HG03432 (cell line): ENCODE results near the gene ABCC1.
"Not testable (repeated sequence)": the region's sequence is repeated elsewhere in the genome, so short reads cannot be mapped to it uniquely, and the experiment has no call there.

Source experiments
- ATAC-seq: cut with Tn5 transposase; IDR thresholded peaks from one replicate; pipeline ENCODE4 v1.9.1; 2021; ENCODE audit warnings: mild to moderate bottlenecking, moderate library complexity; ENCODE audit not compliant: unreplicated experiment

ABCC1 gene

DNA sequence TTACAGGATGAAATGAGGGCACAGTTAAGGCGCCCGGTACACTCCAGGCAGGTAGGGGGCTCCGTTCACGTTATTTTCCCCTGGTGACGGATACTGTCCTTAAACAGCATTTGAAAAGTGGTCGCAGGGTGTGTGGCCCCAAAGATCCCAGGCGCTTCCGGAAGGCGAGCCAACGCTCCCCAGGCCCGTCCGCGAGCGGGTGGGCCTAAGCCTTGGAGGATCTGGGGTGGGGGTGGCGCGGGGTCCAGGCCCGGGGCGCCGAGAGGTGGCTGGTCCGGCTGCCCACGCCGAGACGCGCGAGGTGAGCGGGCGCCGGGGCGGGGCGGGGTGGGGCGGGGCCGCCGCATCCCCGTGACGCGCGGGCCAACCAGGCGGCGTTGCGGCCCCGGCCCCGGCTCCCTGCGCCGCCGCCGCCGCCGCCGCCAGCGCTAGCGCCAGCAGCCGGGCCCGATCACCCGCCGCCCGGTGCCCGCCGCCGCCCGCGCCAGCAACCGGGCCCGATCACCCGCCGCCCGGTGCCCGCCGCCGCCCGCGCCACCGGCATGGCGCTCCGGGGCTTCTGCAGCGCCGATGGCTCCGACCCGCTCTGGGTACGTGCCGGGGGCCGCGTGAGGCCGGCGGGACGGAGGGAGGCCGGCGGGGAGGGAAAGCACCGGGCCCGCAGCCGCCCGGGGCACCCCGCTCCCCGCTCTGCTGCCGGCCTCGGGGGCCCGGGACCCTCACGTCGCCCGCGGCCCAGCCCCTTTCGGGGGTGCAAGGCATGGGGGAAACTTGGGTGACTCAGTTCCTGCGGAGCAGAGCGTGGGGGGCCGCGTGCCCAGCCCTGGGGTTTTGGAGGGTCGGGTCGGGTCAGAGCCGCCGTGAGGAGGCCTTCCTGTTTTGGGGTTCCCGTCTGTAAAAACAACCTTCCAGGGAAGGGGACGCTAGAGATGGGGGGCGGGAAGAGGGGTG lies at the start of gene ABCC1:
TSS of gene ABCC1 (plus strand) at position 407 of the 951 bp plus-strand sequence. CDS start at position 543, 136 bp downstream.
- ATAC-seq: peak; percentile 81

DNA sequence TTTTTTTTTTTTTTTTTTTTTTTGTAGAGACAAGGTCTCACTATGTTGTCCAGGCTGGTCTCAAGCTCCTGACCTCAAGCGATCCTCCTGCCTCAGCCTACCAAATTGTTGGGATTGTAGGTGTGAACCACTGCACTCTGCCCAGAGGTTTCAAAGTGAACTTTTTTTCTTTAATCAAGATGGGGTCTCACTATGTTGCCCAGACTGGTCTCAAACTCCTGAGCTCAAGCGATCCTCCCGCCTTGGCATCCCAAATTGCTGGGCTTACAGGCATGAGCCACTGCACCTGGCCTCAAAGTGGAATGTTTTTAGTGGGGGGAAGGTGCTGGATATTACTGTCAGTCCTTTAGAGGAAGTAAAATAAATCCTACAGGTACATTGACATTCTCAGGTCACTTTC lies 49.1 kb upstream of the ABCC1 start:
- ATAC-seq: no peak

DNA sequence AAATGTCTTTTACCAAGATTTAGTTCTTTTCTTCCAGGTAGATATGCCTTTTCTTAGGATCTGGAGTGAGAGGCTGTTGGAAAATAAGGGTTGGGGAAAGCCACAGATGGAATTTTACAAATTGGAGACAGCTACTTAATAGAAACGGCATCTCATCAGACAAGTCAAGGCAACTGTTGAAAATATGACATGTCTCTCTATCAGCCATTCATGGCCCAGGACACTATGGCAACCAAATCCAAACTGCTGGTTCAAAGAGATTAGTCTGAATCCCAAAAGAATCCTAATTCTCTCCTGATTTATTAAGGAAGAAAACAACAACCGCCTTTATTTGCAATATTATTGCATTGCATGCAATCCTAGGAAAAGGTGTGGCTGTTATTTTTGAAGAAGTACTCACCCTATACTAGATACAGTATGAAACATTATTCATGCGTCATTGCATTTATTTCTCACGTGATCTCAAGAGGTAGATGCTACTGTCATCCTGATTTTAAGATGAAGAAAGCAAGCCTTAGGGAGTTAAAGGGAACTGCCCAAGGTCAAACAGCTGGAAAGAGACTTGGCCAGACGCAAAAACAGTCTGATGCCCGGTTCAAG lies 48.4 kb upstream of the ABCC1 start:
- ATAC-seq: no peak

DNA sequence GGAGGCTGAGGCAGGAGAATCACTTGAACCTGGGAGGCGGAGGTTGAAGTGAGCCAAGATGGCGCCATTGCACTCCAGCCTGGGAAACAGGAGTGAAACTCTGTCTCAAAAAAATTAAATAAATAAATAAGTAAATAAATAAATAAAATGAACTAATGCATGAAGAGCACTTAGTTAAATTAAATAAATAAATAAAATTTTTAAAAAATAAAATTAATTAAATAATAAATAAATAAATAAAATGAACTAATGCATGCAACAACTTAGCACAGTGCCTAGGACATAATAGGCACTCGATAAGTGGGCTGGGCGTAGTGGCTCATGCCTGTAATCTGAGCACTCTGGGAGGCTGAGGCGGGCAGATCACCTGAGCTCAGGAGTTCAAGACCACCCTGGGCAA lies 45.5 kb upstream of the ABCC1 start:
- no peak for ATAC-seq

DNA sequence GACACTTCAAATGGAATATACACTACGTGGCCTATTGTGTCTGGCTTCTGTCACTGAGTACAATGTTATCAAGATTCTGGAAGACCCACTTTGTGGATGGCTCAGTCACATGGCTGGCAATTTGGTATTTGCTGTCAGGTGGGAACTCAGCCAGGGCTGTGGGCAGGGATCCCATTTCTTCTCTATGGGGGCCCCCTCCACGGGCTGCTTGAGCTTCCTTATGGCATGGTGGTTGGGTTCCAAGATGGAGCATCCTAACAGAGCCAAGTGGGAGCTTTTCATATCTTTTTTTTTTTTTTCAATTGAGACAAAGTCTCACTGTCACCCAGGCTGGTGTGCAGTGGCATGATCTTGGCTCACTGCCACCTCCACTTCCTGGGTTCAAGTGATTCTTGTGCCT lies 43.0 kb upstream of the ABCC1 start:
- ATAC-seq: no peak

DNA sequence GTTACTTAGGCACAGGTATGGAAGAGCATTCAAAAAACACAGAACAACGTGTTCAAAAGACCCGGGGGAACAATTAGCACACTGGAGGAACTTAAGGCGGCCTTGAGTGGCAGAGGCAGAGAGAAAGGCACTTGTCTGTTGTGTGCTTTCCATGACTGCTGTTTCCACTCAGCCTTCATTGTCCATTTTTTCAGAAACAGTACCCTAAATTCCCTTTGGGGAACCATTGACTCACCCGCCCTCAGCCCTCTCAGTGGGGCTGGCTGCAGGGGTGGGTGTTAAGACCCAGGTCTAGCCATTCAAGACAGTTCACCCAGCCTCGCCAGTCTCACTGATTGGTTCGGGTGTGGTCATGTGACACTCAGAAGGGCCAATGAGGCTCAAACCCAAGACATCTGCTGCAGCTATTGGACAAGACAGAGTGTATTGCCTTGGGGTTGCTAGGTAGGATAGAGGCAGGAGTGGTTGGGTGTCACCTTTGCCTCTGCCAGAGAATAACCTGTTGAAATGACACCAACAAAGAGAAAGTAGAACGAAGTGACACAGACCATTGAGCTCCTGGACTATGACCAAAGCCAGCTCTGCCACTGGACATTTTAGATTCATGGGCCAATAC lies 41.4 kb upstream of the ABCC1 start:
- peak; percentile 100 for ATAC-seq

DNA sequence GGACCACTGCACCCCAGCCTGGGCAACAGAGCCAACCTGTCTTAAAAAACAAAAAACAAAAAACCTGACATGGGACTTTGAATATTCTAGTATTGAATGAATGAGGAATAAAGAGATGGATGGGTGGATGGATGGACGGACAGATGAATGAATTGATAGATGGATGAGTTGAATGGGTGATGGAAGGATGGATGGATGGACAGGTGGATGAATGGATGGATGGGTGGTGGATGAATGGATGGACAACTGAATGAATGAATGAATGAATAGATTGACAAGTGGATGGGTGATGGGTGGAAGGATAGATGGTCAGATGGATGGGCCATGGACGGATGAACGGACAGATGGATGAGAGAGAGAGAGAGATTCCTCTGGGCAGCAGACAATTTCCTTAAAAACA lies 38.2 kb upstream of the ABCC1 start:
- no peak for ATAC-seq

DNA sequence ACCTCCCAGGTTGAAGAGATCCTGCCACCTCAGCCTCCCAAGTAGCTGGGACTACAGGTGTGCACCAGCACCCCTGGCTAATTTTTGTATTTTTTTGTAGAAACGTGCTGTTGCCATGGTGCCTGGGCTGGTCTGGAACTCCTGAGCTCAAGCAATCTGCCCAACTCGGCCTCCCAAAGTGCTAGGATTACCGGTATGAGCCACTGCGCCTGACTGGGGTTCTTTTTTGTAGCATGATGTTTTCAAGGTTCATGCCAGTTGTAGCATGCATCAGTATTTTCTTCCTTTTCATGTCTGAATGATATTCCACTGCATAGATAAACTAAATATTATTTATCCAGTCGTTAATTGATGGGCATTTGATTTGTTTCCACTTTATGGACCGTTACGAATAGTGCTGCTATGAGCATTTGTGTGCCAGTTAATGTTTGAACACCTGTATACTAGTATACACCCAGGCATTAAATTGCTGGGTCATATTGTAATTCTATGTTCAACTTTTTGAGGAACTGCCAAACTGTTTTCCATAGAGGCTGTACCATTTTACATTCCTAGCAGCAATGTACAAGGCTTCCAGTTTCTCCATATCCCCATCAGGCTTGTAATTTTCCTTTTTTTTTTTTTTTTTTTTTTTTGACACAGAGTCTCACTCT lies 36.2 kb upstream of the ABCC1 start:
- no peak for ATAC-seq

DNA sequence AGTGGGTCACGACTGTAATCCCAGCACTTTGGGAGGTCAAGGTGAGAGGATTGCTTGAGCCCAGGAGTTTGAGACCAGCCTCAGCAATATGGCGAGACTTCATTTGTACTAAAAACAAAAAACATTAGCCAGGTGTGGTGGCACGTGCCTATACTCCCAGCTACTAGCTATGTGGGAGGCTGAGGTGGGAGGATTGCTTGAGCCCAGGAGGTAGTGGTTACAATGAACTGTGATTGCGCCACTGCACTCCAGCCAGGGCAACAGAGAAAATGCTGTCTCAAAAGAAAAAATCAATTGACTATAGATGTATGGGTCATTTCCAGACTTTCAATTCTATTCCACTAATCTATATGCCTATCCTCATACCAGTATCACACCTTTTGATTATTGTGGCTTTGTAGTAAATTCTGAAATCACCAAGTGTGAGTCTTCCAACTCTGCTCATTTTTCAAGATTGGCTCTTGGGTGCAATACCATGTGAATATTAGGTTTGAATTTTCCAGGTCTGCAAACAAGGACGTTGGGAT lies 33.8 kb upstream of the ABCC1 start:
- ATAC-seq: no peak

DNA sequence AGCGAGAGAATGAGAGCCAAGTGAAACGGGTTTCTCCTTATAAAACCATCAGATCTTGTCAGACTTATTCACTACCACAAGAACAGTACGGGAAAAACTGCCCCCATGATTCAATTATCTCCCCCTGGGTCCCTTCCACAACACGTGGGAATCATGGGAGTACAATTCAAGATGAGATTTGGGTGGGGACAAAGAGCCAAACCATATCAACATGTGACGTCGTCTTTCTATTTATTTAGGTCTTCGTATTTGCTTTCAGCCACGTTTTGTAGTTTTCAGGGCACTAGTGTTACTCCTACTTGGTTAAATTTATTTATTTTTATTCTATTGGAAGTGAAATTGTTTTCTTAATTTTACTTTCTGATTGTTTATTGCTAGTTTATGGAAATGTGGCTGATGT lies 33.1 kb upstream of the ABCC1 start:
- no peak for ATAC-seq

DNA sequence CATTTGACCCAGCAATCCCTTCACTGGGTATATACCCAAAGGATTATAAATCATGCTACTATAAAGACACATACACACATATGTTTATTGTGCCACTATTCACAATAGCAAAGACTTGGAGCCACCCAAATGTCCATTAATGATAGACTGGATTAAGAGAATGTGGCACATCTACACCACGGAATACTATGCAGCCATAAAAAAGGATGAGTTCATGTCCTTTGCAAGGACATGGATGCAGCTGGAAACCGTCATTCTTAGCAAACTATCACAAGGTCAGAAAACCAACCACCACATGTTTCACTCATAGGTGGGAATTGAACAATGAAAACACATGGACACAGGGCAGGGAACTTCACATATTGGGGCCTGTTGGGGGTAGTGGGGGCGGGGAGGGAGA lies 31.1 kb upstream of the ABCC1 start:
- ATAC-seq: not testable (repeated sequence)

DNA sequence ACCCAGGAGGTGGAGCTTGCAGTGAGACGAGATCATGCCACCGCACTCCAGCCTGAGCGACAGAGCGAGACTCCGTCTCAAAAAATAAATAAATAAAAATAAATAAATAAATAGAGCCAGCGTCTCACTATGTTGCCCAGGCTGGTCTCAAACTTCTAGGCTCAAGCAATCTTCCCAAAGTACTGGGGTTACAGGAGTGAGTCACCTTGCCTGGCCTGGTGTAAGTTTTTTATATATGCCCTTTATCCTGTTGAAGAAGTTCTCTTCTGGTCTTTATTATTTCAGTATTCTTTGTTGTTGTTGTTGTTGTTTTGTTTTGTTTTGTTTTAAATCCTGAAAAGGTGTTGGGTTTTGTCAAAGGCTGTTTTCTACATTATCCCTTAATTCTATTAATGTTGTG lies 30.1 kb upstream of the ABCC1 start:
- ATAC-seq: no peak

DNA sequence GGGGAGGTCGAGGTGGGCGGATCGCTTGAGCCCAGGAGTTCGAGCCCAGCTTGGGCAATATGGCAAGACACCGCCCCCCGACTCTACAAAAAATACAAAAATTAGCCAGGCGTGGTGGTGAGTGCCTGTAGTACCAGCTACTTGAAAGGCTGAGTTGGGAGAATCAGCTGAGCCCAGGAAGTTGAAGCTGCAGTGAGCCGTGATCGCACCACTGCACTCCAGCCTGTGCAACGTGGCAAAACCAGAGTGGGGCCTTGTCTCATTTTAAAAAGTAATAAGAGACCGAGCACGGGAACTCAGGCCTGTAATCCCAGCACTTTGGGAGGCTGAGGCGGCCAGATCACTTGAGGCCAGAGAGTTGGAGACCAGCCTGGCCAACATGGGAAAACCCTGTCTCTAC lies 24.4 kb upstream of the ABCC1 start:
- no peak for ATAC-seq

DNA sequence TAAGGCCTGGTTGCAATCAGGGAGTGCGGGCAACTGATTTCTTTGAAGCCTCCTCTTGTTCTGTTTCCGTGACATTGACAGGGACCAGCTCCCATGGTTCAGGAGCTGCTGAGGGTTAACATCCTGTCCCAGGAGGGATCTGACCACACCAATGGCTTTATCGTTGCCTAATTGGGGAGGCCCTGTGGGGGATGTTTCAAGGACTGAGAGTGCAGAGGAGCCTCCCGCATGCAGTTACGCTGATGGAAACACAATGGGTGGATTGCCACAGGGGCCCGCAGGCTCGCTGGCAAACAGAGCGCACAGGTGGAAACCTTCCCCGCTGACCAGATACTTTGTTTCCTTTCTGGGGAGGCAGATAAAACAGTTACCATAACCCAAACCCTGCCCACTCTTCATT lies 23.8 kb upstream of the ABCC1 start:
- ATAC-seq: no peak

DNA sequence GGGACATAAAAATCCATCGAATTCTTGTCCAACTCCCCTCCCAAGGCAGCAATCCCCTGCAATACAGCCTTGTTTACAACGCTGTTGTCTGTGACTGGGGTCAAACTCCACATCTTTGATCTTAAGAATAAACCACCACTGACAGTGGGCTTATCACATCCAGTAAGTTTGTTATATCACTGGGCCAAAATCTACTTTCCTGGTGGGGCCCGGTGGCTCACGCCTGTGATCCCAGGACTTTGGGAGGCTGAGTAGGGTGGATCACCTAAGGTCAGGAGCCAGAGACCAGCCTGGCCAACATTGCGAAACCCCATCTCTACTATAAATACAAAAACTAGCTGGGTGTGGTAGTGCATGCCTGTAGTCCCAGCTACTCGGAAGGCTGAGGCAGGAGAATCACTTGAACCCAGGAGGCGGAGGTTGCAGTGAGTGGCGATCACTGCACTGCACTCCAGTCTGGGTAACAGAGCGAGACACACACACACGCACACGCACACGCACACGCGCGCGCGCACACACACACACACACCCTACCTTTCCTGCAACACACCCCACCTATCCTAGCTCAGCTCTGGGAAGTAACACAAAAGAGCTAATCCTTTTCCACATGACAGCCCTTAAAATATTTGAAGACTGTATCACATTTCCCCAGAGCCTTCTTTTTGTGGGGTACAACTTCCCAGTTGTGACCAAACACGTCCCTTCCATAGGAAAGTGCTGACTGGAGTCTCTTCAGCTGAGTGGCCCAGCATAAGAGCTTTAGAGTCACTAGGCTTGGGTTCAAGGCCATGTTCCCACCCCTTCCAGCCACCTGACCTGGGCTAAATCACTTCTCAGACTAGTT lies 20.9 kb upstream of the ABCC1 start:
- ATAC-seq: no peak

DNA sequence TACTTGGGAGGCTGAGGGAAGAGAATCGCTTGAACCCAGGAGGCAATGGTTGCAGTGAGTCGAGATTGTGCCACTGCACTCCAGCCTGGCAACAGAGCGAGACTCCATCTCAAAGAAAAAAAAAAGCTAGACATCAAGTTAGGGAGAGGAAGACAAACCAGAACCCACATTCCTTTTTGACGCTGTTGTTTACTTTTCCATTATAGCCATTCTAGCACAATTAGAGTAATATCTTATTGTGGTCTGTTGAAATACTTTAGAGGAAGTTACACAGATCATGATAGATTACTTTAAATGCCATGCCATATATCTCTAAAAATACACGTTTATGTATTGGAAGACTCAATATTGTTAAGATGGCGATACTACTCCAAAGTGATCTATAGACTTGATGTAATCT lies 16.5 kb upstream of the ABCC1 start:
- no peak for ATAC-seq

DNA sequence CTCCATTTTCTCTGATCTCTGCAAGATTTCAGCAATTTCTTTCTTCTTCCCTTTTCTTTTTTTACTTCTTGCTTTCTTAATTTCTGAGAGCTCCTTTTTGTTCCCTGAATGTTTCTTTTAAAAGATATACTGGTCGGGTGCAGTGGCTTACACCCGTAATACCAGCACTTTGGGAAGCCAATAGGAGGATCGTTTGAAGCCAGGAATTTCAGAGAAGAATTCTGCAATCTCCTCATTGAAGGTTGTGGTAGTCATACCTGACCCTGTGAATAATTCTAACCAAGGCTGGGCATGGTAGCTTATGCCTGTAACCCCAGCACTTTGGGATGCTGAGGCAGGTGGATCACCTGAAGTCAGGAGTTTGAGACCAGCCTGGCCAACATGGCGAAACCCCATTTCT lies 15.6 kb upstream of the ABCC1 start:
- no peak for ATAC-seq

DNA sequence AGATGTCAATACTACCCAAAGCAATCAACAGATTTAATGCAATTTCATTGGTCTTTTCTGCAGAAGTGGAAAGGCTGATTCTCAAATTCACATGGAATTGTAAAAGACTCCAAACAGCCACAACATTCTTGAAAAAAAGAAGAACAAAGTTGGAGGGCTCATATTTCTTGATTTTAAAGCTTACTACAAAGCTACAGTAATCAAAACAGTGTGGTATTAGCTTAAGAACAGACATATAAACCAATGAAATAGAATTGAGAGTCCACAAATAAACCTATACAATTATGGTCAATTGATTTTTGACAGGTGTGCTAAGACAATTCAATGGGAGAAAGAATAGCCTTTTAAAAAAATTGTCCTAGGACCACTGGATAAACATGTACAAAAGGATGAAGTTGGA lies 14.4 kb upstream of the ABCC1 start:
- ATAC-seq: no peak

DNA sequence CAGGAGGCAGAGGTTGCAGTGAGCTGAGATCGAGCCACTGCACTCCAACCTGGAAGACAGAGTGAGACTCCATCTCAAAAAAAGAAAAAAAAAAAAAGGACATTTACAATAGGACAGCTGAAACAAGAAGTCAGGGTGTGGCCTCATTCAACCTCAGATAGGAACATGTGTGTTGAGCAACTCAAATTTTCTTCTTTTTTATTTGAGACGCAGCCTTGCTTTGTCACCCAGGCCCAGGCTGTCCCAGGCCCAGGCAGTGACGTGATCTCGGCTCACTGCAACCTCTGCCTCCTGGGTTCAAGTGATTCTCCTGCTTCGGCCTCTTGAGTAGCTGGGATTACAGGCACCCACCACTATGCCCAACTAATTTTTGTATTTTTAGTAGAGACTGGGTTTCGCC lies 12.6 kb upstream of the ABCC1 start:
- ATAC-seq: not testable (repeated sequence)

DNA sequence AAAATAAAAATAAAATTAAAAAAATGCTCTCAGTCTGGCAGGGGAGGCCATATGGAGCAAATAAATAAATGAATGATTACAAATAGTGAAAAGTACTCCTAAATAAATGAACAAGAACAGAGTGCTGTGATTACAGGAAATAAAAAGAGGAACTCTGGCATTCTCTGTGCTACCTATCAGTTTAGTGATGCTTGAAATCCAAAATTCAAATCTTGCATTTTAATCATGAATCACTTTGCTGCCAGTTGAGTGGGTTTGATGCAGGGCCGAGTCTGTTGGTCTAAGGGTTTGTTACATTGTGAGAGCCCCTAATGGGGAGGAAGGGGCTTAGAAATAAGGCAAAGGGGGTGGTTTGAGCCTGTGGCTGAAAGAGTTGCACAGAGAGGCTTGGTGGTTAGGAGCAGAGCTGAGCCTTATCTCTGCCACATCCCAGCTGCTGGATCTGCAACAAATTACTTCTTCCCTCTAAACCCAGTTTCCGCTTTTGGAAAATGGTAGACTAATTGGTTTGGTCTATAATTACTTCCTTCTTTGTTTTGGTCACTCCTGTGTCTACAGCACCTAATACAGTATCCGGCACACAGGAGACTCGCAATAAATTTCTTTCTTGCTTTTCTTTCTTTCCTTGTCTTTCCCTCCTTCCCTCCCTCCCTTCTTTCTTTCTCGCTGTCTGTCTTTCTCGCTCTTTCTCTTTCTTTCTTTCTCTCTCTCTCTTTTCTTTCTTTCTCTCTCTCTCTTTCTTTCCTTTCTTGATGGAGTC lies 6.3 kb upstream of the ABCC1 start:
- no peak for ATAC-seq
